A549 (cell line): ENCODE measurements around the gene CATSPERE.
"Not testable (repeated sequence)": the region's sequence is repeated elsewhere in the genome, so short reads cannot be mapped to it uniquely, and the experiment has no call there.

Experiments
- HDAC2 ChIP-seq: fragments of 200-600 bp; sonication (generic); IDR thresholded peaks from 2 replicates; pipeline ENCODE4 v1.6.1; 2016
- JUN ChIP-seq, 2 experiments: fragments of >200 bp; sonication (Bioruptor Twin); formaldehyde crosslinking; IDR thresholded peaks; 2 replicates in 1 of 2; 3 replicates in 1 of 2; pipeline ENCODE4 v1.6.1; 2016 to 2017
- PHF8 ChIP-seq: fragments of 200-600 bp; sonication (generic); IDR thresholded peaks from 2 replicates; pipeline ENCODE4 v1.6.1; 2016; ENCODE audit warnings: low read depth, mild to moderate bottlenecking, antibody characterized with exemption, moderate library complexity, borderline replicate concordance
- POLR2A ChIP-seq: IDR thresholded peaks from 2 replicates; pipeline ENCODE4 v1.6.1; 2012; ENCODE audit warnings: mild to moderate bottlenecking, low read length
- RCOR1 ChIP-seq: fragments of 150-350 bp; IDR thresholded peaks from 2 replicates; pipeline ENCODE4 v1.6.1; 2014; ENCODE audit warnings: antibody characterized with exemption, low read length, low read depth
- RNF2 ChIP-seq: fragments of 200-600 bp; sonication (generic); IDR thresholded peaks from 2 replicates; pipeline ENCODE4 v1.6.1; 2016; ENCODE audit warnings: low read depth, mild to moderate bottlenecking, antibody characterized with exemption, moderate library complexity, borderline replicate concordance
- ZFP36 ChIP-seq: fragments of 450-650 bp; IDR thresholded peaks from 2 replicates; pipeline ENCODE4 v1.6.1; 2014; ENCODE audit warnings: borderline replicate concordance; ENCODE audit not compliant: partially characterized antibody
- TF ChIP-seq, protein P1 (sequence below): fragments of >200 bp; sonication (Bioruptor Twin); formaldehyde crosslinking; IDR thresholded peaks from 3 replicates; pipeline ENCODE4 v1.5.1; 2016
- TF ChIP-seq, protein P2 (sequence below): fragments of 200-600 bp; sonication (generic); IDR thresholded peaks from 2 replicates; pipeline ENCODE4 v1.6.1; 2016; ENCODE audit warnings: antibody characterized with exemption, mild to moderate bottlenecking, moderate library complexity

DNA sequence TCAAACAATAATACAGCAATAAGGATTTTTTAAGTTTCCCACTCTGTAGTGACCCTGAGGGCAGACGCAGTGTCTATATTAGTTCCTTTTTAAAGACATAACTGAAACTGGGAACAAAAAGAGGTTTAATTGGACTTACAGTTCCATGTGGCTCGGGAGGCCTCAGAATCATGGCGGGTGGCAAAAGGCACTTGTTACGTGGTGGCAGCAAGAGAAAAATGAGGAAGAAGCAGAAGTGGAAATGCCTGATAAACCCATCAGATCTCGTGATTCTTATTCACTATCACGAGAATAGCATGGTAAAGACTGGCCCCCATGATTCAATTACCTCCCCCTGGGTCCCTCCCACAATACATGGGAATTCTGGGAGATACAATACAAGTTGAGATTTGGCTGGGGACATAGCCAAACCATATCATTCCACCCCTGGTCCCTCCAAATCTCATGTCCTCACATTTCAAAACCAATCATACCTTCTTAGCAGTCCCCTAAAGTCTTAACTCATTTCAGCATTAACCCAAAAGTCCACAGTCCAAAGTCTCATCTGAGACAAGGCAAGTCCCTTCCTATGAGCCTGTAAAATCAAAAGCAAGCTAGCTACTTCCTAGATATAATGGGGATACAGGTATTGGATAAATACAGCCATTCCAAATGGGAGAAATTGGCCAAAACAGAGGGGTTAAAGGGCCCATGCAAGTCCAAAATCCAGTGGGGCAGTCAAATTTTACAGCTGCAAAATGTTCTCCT is 205.8 kb downstream of the CATSPERE start:
- TF ChIP-seq, protein P1, sequence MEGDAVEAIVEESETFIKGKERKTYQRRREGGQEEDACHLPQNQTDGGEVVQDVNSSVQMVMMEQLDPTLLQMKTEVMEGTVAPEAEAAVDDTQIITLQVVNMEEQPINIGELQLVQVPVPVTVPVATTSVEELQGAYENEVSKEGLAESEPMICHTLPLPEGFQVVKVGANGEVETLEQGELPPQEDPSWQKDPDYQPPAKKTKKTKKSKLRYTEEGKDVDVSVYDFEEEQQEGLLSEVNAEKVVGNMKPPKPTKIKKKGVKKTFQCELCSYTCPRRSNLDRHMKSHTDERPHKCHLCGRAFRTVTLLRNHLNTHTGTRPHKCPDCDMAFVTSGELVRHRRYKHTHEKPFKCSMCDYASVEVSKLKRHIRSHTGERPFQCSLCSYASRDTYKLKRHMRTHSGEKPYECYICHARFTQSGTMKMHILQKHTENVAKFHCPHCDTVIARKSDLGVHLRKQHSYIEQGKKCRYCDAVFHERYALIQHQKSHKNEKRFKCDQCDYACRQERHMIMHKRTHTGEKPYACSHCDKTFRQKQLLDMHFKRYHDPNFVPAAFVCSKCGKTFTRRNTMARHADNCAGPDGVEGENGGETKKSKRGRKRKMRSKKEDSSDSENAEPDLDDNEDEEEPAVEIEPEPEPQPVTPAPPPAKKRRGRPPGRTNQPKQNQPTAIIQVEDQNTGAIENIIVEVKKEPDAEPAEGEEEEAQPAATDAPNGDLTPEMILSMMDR: not testable (repeated sequence)
- not testable (repeated sequence) for TF ChIP-seq RCOR1; HDAC2; POLR2A; PHF8; RNF2; ZFP36; JUN (IDR thresholded peaks at IDR 0.05)
- TF ChIP-seq, protein P2, sequence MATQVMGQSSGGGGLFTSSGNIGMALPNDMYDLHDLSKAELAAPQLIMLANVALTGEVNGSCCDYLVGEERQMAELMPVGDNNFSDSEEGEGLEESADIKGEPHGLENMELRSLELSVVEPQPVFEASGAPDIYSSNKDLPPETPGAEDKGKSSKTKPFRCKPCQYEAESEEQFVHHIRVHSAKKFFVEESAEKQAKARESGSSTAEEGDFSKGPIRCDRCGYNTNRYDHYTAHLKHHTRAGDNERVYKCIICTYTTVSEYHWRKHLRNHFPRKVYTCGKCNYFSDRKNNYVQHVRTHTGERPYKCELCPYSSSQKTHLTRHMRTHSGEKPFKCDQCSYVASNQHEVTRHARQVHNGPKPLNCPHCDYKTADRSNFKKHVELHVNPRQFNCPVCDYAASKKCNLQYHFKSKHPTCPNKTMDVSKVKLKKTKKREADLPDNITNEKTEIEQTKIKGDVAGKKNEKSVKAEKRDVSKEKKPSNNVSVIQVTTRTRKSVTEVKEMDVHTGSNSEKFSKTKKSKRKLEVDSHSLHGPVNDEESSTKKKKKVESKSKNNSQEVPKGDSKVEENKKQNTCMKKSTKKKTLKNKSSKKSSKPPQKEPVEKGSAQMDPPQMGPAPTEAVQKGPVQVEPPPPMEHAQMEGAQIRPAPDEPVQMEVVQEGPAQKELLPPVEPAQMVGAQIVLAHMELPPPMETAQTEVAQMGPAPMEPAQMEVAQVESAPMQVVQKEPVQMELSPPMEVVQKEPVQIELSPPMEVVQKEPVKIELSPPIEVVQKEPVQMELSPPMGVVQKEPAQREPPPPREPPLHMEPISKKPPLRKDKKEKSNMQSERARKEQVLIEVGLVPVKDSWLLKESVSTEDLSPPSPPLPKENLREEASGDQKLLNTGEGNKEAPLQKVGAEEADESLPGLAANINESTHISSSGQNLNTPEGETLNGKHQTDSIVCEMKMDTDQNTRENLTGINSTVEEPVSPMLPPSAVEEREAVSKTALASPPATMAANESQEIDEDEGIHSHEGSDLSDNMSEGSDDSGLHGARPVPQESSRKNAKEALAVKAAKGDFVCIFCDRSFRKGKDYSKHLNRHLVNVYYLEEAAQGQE: not testable (repeated sequence)
